Measurements from ENCODE around the gene WDR18. TPM values are rescaled to one million over a fixed set of nuclear protein-coding genes. Genes with fewer than 3 reads are reported as not detected.

The WDR18 gene
- total and polyA plus RNA-seq, 4 donors, result 24.3 to 45.3 (median 37.7) TPM

DNA sequence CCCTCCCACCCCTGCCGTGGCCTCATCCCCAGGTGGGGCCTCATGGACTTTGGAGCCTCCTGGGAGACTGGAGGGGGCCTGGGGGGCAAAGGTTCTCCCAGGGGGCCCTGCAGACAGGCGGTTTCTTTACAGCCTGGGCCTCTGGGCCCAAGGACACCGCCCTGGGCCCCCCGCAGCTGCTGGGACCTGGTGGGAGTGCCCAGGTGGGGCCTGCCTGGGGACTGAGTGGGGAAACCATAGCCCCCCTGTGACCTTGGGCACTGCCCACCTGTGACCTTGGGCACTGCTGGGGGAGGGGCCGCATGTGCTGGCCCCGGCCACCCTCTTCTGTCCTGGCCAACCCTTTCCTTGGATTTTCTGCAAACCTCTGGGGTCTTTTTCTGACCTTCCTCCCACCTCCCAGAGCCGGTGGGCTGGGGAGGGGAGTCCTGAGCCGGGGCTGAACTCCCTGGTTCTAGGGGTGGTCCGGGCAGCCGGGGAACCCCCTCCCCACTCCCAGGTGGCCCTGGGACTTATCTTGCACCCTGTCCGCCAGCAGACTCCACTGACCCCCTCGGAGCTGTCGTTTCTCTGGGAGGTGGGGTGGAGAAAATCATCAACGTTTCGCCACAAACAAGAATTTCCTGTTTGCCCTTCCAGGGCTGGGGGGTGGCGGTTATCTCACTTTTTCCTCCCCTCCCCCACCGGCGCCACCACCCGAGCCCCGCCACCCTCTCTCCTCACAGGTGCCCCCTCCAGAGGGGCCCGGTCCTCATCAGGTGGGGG, 31.3 kb upstream of the WDR18 start:
- DNase-seq (ENCODE audit: low spot score), result peak; percentile 77
- H3K4me1 ChIP-seq (ENCODE audit: control insufficient read depth in 4 of 4, insufficient read depth in 4 of 4, low read length in 3 of 4), result peaks cover 3 to 7% (median 4%) of the 10 kb centered on the region in 4 donors
- H3K36me3 ChIP-seq (ENCODE audit: control insufficient read depth in 4 of 4, insufficient read depth in 3 of 4, low read depth in 1 of 4, low read length in 3 of 4), result peaks cover 0 to under 1% (median 0%) of the 10 kb centered on the region in 4 donors
- no peak overlapping the region for H3K27ac ChIP-seq (ENCODE audit: low read depth in 1 of 2, low read length in 2 of 2)
- peak overlapping the region in 1 of 3 donors; percentile 11 for H3K4me3 ChIP-seq (ENCODE audit: low read depth in 1 of 3, low read length in 3 of 3)
- no peak overlapping the region for H3K9ac ChIP-seq (ENCODE audit: low read depth in 1 of 2, low read length in 2 of 2)
- TF ChIP-seq, protein P1, sequence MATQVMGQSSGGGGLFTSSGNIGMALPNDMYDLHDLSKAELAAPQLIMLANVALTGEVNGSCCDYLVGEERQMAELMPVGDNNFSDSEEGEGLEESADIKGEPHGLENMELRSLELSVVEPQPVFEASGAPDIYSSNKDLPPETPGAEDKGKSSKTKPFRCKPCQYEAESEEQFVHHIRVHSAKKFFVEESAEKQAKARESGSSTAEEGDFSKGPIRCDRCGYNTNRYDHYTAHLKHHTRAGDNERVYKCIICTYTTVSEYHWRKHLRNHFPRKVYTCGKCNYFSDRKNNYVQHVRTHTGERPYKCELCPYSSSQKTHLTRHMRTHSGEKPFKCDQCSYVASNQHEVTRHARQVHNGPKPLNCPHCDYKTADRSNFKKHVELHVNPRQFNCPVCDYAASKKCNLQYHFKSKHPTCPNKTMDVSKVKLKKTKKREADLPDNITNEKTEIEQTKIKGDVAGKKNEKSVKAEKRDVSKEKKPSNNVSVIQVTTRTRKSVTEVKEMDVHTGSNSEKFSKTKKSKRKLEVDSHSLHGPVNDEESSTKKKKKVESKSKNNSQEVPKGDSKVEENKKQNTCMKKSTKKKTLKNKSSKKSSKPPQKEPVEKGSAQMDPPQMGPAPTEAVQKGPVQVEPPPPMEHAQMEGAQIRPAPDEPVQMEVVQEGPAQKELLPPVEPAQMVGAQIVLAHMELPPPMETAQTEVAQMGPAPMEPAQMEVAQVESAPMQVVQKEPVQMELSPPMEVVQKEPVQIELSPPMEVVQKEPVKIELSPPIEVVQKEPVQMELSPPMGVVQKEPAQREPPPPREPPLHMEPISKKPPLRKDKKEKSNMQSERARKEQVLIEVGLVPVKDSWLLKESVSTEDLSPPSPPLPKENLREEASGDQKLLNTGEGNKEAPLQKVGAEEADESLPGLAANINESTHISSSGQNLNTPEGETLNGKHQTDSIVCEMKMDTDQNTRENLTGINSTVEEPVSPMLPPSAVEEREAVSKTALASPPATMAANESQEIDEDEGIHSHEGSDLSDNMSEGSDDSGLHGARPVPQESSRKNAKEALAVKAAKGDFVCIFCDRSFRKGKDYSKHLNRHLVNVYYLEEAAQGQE (IDR thresholded peaks at IDR 0.05), result no peak
- TF ChIP-seq JUND (IDR thresholded peaks at IDR 0.05) (no peak), ZBTB33 (IDR thresholded peaks at IDR 0.05) (no peak), TAF1 (conservative IDR thresholded peaks at IDR 0.05) (no peak), FOXA1 (IDR thresholded peaks at IDR 0.05) (no peak), MAX (IDR thresholded peaks at IDR 0.05) (no peak), NR2F2 (IDR thresholded peaks at IDR 0.05) (no peak), HNF4A (conservative IDR thresholded peaks at IDR 0.05) (no peak), YY1 (IDR thresholded peaks at IDR 0.05) (no peak), GABPA (IDR thresholded peaks at IDR 0.05 in 1 of 2, conservative IDR thresholded peaks at IDR 0.05 in 1 of 2) (no peak), SP1 (IDR thresholded peaks at IDR 0.05) (no peak), HNF4G (IDR thresholded peaks at IDR 0.05) (no peak), ATF3 (IDR thresholded peaks at IDR 0.05) (no peak), RXRA (IDR thresholded peaks at IDR 0.05) (no peak), FOXA2 (IDR thresholded peaks at IDR 0.05) (no peak)
- 50% methylated on average over 21 of the region's 21 CpGs for WGBS
- no peaks in the 10 kb centered on the region for H3K27me3 ChIP-seq (ENCODE audit: control insufficient read depth in 4 of 4, insufficient read depth in 4 of 4, low read length in 3 of 4)
- no peaks in the 10 kb centered on the region for H3K9me3 ChIP-seq (ENCODE audit: control insufficient read depth in 4 of 4, low read length in 3 of 4)

DNA sequence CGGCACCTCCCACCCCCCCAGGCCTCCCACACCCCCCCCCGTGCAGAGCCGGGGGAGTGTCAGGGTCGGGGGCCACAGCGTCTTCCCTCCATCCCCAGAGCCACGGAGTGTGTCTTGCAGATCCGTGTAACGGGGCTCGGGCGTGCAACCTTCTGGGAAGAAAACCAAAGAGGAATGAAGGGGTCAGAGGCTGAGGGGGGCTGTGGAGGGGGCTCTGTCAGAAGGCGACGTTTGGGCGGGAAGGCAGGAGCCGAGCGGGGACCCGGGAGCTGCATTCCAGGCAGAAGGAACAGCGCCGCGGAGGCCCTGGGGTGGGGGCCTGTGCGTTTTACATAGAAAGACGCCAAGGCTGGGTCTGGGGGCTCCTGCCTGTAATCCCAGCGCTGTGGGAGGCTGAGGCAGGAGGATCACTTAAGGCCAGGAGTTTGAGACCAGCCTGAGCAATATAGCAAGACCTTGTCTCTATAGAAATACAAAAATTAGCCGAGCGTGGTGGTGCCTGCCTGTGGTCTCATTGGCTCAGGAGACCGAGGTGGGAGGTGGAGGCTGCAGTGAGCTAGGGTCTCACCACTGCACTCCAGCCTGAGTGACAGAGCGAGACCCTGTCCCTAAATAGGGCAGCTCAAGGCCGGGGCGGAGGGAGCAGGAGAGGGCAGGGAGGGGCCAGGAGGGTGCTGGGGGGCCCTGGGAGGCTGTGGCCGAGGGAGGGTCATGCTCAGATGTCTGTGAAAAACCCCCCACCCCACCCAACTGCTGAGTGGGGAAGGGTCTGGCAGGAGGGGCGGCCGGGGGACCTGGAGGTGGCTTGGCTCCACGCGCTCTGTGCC, 30.5 kb upstream of the WDR18 start:
- H3K36me3 ChIP-seq (ENCODE audit: control insufficient read depth in 4 of 4, insufficient read depth in 3 of 4, low read depth in 1 of 4, low read length in 3 of 4), result no peaks in the 10 kb centered on the region
- TF ChIP-seq RXRA (IDR thresholded peaks at IDR 0.05) (no peak), GABPA (IDR thresholded peaks at IDR 0.05 in 1 of 2, conservative IDR thresholded peaks at IDR 0.05 in 1 of 2) (no peak), SP1 (IDR thresholded peaks at IDR 0.05) (no peak), HNF4A (conservative IDR thresholded peaks at IDR 0.05) (no peak), JUND (IDR thresholded peaks at IDR 0.05) (no peak), TAF1 (conservative IDR thresholded peaks at IDR 0.05) (no peak), ATF3 (IDR thresholded peaks at IDR 0.05) (no peak)
- no peaks in the 10 kb centered on the region for H3K9me3 ChIP-seq (ENCODE audit: control insufficient read depth in 4 of 4, low read length in 3 of 4)
- DNase-seq (ENCODE audit: low spot score), result no peak
- H3K4me1 ChIP-seq (ENCODE audit: control insufficient read depth in 4 of 4, insufficient read depth in 4 of 4, low read length in 3 of 4), result peaks cover 3 to 7% (median 4%) of the 10 kb centered on the region in 4 donors
- 68% methylated on average over 33 of the region's 33 CpGs for WGBS
- H3K4me3 ChIP-seq (ENCODE audit: low read depth in 1 of 3, low read length in 3 of 3), result peak overlapping the region in 1 of 3 donors; percentile 11
- H3K27ac ChIP-seq (ENCODE audit: low read depth in 1 of 2, low read length in 2 of 2), result no peak overlapping the region
- H3K9ac ChIP-seq (ENCODE audit: low read depth in 1 of 2, low read length in 2 of 2), result no peak overlapping the region
- no peaks in the 10 kb centered on the region for H3K27me3 ChIP-seq (ENCODE audit: control insufficient read depth in 4 of 4, insufficient read depth in 4 of 4, low read length in 3 of 4)
